ENCODE data around the gene KYAT1.
A peak's percentile ranks its signal among the peaks of the same experiment; 100 is the strongest.

KYAT1 gene

DNA sequence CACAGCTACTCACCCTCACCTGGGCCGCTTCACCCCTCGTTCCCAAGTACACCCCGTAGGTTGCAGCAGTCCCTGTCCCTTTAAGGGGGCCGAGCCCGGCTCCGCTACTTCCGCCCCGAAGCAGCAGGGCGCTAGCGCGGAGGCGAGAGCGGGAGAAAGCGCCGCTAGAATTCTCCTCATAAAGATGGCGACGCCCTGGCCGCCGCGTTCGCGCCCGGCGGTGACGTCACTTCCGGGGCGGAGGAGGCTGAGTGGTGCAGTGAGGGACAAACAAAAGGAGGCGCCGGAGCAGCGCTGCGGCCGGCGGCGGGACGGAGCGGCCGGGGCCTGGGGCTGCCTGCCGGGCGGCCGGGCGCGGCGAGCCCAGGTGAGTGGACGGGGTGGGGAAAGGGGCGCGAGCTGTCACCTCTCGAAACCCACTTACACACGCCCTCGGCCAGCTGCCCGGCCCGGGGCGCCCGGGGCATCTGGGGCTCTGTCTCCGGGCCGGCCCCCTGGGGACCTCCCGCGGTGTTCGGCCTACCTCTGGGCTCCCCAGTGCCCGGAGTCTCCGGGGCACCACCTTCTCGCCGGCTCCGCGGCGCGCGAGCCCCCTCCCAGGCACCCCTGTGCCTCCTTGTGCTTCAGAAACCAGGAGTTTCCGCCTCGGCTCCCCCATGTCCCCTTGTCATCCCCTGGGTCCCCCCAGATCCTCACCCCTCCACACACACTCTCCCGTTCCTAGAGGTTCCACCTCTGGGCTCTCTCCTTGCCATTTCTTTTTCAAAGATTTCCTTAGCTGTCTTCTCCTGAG lies at the start of gene KYAT1, which contains the start of gene LRRC8A:
Gene KYAT1 (minus strand): TSS at position 67 of the 793 bp plus-strand sequence. CDS start 36,545 bp downstream, outside the sequence.
Gene LRRC8A (plus strand): TSS at position 250 of the 793 bp plus-strand sequence. CDS start 25,032 bp downstream, outside the sequence.
- peak; percentile 99 to 100 for DNase-seq

DNA sequence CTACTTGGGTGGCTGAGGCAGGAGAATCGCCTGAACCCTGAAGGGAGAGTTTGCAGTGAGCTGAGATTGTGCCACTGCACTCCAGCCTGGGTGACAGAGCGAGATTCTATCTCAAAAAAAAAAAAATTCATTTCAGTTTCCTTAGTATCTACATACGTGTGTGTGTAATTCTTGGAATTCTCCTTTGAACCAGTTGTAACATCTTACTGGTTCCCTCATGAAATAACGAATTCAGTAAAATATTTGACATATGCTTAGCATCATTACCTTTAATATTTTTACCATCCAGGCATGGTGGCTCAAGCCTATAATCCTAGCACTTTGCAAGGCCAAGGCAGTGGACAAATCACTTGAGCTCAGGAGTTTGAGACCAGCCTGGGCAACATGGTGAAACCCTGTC lies 47.8 kb upstream of the KYAT1 start:
- DNase-seq, result no peak

DNA sequence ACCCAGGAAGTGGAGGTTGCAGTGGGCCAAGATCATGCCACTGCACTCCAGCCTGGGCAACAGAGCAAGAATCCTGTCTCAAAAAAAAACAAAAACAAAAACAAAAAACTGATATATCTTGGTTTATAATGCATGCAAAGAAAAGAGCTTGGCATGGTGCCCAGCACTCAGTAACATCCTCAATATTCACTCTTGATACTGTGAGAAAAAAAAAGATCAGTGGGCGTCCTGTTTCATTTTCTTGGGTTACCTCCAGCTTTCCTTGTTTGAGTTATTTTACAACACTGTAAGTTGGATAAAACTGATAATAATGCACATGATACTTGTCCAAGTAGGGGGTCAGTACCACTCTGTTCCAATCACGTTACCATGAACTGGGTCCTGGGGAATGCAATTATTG lies 46.9 kb upstream of the KYAT1 start:
- DNase-seq, result no peak

DNA sequence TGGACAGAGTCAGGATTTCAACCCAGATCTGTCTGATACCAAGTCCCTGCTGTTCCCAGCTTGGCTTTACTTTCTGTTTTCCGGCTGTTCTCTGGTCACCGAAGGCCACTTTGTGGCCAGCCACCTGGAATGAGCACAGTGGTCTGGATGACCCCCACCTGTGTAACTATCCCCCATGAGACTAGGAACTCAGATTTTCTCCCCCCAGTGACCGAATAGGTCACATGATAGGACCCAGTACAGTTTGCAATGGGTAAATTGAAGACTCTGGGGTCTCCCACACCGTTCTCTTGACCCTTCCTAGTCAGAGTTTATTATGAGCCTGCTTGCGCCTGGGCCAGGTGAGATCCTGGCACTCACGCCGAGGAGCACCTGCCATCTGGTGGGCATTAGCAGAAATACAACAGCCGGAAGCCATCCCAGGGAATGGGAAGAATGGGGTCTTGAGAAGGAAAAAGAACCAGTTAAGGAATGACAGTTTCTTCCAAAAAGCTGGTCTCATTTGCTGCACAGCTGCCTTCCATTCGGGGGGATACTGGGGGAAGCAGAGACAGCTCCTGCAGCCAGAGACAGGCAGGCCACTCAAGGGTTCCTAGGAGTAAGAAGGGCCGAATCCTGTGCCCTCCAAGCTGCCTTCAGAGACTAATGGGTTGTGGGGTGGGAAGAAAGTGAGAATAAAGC lies 46.1 kb upstream of the KYAT1 start:
- DNase-seq, result peak; percentile 64 to 68

DNA sequence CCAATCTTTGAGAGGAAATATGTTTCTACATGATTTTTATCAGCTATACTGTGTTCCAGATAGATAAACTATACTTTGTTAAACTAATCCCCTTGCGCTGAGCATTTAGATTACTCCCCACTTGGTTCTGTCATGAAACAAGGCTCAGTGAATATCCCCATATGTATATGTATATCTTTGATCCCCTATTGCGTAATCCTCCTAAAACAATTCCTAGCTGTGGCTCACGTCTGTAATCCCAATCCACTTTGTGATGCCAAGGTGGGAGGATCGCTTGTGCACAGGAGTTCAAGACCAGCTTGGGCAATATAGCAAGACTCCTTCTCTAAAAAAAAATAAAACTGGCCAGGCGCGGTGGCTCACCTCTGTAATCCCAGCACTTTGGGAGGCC lies 41.7 kb upstream of the KYAT1 start:
- DNase-seq, result no peak

DNA sequence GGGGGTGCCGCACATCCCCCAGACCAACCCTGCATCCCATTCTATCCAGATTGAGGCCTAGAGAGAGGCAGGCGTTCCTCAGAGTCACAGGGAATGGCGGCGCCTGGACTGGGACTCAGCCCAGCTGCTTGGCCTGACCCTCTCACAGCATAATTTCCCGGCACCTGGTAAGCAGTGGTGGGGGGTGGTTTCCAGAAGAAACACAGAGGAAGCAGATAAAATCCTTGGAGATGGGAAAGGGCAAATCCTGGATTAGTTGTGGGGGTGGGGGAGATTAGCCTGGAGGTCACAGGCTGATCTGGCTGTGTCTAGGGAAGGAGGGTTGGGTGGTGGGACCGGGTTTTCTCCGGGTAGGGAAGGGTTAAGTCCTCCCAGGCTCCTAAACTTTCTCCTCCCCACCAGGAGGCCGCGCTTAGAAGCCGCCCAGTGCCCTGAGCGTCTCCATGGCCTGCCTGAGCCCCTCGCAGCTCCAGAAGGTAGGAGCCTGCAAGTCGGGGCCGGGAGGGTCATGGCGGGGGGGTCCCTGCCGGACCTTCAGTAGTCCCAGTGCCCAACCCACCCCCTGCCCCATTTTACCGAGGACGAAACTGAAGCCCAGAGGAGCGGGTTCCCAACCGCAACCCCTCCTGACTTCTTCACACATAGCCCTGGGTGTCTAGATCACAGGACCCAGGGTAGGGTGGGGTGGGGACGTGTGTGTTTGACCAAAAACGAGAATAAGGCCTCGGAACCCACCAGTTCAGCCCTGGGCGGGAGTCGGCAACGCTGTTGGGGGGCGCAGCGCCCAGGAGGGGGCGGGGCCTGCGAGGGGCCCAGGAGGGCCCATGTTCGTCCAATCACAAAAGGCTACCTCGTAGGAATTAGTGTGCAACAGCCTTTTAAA lies 40.4 kb upstream of the KYAT1 start:
- DNase-seq, result no peak

DNA sequence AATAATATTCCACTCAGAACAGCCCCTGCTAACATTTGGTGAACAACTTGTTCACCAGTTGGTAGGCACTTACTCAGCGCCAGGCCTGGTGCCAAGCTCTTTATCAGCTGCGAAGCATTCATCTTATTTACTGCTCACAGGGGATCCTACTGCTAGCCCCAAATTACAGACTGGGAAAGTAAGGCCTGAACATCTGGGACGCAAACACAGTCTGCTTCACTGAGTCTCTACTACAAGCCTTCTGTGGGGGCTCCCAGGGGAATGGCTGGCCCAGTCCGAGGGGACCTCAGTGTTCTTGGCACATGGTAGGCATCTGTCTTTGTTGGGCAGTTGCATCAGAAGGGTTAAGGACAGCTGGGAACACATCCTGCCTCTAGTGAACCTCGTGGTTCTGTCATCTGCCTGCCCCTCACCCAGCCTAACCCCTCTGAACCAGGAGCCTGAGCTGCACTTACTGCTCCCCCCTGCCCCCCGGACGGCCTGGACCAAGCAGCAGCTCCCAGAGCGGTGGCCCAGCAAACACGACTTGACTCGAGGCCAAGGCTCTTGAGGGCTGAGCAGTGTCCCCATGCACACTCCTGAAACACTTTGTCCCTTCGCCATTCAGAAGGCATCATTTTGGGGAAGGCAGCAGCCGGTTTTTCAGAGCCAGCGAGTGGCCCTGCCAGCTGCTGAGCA lies 38.8 kb upstream of the KYAT1 start, which contains the start of gene PHYHD1:
Gene PHYHD1 (plus strand): TSS at position 602 of the 678 bp plus-strand sequence. CDS start 1,342 bp downstream, outside the sequence.
- DNase-seq, result no peak

DNA sequence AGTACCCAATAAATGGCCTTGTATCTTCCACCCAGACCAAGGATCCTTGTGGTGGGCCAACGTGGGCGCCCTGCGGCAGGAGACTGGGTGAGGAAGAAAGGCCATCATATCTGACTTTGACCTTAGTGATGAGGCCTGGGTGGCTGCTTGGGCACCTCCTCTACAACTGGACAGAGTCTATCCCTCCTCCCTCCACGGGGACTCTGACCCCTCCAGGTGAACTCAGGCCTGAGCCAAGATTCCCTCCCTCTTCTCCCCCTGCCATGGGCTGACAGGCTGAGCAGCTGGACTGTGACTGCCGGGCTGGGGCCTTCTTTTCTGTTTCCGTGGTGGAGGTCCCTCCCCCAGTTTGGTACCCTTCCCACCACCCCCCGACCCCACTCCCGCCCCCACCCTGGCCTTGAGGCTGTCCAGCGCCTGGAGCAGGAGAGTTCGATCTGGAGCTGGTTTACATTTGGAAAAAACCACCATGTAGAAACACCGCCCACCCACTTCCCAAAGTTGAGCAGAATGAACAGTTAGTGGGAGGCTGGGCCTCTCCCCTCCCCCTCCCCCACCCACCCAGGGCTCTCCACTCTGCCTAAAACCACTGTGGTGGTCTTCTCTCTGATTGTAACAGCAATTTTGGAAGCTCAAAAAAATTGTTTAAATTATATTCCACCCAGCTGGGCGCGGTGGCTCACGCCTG lies 37.8 kb upstream of the KYAT1 start:
- no peak for DNase-seq

DNA sequence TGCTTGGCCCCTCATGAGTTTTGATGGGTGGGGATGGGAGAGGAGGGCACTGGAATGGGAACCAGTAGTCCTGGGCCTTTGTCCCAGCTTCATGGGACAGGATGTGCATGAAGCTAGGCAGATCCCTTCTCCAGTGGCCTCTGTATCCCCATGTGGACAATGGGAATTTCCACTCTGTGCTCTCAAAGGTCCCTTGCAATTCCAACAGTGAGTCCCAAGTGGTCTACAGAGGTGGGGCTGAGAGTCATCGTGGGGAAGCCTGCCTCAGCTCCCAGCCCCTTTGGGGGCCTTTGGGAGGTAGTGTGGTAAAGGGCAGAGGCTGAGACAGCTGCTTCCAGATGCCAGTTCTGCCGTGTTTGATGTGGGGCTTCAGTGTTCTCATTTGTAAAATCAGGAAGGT lies 37.2 kb upstream of the KYAT1 start:
- no peak for DNase-seq

DNA sequence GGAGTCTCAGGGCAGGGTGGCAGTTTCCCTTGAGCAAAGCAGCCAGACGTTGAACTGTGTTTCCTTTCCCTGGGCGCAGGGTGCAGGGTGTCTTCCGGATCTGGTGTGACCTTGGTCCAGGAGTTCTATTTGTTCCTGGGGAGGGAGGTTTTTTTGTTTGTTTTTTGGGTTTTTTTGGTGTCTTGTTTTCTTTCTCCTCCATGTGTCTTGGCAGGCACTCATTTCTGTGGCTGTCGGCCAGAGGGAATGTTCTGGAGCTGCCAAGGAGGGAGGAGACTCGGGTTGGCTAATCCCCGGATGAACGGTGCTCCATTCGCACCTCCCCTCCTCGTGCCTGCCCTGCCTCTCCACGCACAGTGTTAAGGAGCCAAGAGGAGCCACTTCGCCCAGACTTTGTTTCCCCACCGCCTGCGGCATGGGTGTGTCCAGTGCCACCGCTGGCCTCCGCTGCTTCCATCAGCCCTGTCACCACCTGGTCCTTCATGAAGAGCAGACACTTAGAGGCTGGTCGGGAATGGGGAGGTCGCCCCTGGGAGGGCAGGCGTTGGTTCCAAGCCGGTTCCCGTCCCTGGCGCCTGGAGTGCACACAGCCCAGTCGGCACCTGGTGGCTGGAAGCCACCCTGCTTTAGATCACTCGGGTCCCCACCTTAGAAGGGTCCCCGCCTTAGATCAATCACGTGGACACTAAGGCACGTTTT lies 35.5 kb upstream of the KYAT1 start:
- DNase-seq, result no peak

DNA sequence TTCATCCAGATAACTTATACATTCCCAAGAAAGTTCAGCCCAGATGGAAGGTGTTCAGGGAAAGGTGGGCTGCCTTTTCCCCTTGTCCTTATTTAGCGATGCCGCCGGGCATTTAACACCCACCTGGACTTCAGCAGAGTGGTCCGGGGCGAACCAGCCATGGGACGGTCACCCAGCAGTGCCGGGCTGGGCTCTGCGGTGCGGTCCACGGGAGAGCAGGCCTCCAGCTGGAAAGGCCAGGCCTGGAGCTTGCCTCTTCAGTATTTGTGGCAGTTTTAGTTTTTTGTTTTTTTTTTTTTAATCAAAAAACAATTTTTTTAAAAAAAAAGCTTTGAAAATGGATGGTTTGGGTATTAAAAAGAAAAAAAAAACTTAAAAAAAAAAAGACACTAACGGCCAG lies 35.0 kb upstream of the KYAT1 start:
- no peak for DNase-seq

DNA sequence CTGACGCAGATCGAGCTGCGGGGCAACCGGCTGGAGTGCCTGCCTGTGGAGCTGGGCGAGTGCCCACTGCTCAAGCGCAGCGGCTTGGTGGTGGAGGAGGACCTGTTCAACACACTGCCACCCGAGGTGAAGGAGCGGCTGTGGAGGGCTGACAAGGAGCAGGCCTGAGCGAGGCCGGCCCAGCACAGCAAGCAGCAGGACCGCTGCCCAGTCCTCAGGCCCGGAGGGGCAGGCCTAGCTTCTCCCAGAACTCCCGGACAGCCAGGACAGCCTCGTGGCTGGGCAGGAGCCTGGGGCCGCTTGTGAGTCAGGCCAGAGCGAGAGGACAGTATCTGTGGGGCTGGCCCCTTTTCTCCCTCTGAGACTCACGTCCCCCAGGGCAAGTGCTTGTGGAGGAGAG lies 34.5 kb upstream of the KYAT1 start:
- DNase-seq, result no peak

DNA sequence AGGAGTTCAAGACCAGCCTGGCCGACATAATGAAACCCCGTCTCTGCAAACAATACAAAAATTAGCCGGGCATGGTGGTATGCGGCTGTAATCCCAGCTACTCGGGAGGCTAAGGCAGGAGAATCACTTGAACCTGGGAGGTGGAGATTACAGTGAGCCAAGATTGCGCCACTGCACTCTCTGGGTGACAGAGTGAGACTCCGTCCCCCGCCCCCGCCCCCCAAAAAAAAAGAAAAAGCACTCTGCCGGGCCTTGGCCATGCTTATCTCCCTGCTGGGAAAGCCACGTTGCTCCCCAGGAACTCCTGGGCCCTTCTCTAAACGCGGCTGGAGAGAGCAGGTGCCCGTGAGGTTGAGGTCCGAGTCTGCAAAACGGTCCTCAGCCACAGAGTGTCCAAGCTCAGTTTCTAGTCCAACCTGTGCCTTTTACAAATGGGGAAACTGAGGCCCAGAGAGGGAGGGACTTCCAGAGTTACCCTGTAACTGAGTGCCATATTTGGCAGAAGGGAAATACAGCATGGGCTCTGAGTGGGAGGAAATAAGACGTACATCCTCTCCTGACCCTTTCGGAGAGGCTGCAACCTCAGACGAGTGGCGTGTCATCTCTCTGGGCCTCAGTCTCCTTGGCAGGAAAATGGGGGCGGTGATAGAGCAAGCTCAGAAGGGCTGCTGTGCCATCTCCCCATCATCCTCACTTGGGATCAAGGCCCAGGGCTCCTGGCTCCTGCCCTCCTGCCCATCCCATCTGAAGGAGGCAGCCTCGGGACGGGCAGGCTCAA lies 32.4 kb upstream of the KYAT1 start:
- DNase-seq, result no peak

DNA sequence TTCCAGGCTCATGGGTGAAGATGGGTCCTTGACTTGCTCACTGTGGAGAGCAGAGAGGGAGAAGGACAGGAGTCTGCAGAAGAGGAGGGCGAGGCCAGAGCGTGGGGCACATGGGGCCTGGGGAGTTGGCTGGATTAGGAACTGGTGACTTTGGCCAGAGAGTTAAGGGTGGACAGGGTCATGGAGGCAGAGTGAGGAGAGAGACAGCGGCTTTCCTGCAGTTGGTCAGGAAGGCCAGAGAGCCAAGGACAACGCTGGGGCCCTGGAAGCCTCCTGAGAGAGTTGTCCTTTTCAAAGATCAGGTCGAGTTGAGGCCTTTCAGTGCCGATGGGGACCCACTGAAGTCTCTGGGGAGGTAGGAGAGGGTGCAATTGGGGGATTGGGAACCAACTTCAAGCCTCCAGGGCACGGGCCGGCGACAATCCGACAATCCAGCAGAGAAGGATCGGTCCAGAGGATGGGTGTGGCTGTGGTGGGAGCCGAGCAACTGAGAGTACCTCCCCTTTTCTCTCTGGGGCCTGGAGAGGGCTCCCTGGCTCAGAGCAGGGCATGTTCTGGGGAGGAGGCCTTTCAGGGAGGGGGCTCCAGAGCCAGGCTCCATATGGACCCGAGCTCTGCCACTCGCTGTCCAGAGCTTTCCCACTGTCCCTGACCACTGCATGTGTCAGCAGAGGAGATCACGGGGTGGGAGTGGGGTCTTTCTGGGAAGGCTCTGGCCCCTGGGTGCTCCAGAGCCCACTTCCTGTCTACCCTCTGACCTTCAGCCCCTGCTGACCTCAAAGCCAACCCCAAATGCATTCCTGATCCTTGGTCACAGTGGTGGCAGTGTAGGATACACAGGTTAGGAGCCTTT lies 31.5 kb upstream of the KYAT1 start:
- no peak for DNase-seq

DNA sequence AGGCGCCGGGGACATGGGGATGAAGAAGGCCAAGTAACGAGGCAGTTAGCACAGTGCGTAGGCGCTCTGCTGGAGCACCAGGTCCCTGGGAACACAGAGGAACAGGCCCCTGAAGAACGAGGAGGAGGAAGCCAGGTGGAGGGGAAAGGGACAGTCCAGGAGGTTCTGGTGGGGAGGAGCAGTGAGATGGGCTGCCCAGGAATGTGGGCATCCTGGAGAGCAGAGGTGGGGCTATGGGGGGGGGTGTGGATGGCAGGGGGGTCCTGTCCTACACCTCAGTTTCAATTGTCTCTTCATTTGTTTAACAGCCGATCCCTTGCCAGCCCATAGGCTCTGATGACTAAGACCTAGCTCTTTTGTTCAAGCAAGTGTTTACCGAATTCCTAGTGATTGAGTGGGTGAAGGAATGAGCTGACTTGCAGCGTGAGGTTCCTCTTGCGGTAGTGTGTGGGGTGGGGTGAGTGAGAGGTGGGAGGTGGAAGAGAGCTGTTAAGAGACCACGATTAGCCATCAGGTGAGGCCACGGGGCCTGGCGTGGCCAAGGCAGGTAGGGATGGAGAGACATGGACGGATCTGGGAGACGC lies 30.6 kb upstream of the KYAT1 start:
- peak in 1 of 2 experiments; percentile 45 for DNase-seq

DNA sequence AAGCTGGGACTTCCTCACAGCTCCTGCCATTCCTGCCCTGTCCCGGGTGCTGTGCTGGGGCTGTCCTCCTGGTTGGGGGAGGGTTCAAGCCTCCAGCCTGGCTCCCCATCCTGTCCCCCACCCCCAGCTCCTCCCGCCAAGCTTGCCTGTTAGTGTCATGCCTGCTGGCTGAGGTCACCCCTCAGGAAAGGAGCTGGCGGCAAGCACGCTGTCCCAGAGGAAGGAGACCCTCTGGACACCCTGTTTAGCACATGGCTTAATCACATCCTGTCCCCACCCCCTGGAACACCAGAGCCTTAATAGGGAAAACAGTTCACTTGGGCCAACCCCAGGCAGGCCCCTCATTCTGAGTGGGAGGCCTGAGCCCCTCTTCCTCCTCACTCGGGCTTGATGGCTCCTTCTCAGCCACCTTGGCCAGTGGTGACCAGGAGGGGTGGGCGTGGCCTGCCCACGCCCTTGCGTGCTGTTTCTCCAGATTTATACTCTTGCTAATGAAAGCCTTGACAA lies 29.8 kb upstream of the KYAT1 start:
- DNase-seq, result no peak

DNA sequence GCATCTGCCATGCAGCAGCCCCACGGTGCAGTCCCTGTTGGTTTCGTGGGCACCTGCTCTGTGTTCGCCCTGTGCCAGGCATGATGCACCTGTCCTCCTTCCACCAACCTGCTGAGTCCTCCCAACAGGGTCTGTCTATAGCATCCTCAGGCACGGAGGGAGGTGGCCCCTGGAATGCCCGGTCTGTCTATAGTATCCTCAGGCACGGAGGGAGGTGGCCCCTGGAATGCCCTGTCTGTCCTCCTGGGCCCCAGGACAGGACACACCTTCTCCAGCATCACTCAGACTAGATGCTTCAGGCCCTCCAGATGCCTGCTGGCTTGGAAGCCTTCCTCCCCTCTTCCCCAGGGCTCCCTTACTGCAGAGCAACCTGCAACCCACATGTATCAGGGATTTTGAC lies 29.2 kb upstream of the KYAT1 start:
- DNase-seq, result no peak

DNA sequence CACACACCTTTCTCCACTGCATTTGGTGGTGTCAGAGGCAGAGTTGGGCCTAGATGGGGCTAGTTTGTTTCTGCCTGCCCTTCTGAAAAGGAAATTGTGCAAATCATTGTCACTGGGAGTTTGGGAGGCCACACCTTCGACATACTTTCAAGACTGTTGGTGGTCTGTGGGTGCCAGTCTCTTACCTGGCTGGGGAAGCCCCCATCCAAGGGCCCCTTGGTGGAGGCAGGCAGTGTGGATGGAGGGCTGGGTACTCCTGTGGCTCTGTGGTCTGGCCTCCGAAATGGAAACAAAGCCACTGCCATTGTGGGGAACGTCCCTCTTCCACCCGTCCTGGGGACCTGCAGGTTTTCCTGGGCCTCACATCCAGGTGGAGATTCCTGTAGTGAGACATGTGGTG lies 28.1 kb upstream of the KYAT1 start:
- no peak for DNase-seq

DNA sequence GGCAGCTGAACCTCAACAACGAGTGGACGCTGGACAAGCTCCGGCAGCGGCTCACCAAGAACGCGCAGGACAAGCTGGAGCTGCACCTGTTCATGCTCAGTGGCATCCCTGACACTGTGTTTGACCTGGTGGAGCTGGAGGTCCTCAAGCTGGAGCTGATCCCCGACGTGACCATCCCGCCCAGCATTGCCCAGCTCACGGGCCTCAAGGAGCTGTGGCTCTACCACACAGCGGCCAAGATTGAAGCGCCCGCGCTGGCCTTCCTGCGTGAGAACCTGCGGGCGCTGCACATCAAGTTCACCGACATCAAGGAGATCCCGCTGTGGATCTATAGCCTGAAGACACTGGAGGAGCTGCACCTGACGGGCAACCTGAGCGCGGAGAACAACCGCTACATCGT lies 26.6 kb upstream of the KYAT1 start:
- DNase-seq, result no peak
